Keratinocyte (primary cell): ENCODE measurements around the gene TMEM19. TPM values are rescaled to one million over a fixed set of nuclear protein-coding genes. Genes with fewer than 3 reads are reported as not detected.

ENCODE experiments used
- DNase-seq: peaks from one replicate; pipeline ENCODE4 v3.0.0-alpha.2; 2011; ENCODE audit warnings: low read depth, missing footprints, low spot score
- FAIRE-seq: peaks from 2 replicates; lab custom pipeline; 2011; peaks lifted over from hg19 to GRCh38; lab: Jason Lieb, UNC
- H2AFZ ChIP-seq: 2 replicates; pipeline ENCODE4 v1.6.0; 2012; ENCODE audit warnings: low read length, control low read depth, inconsistent platforms; ENCODE audit not compliant: control insufficient read depth
- H3K27ac ChIP-seq: 2 replicates; pipeline ENCODE4 v1.5.1; 2011; ENCODE audit warnings: low read length; ENCODE audit not compliant: control insufficient read depth, insufficient read depth
- H3K27me3 ChIP-seq: 3 replicates; pipeline ENCODE4 v1.6.0; 2011; ENCODE audit warnings: low read length; ENCODE audit not compliant: control insufficient read depth, insufficient read depth; ENCODE audit errors: extremely low read depth
- H3K36me3 ChIP-seq, 2 experiments: 2 replicates in 1 of 2; 3 replicates in 1 of 2; pipeline ENCODE4 v1.5.1; 2011; ENCODE audit warnings: low read length in 2 of 2, mild to moderate bottlenecking in 1 of 2; ENCODE audit not compliant: control insufficient read depth in 2 of 2, insufficient read depth in 2 of 2; ENCODE audit errors: extremely low read depth in 1 of 2
- H3K4me1 ChIP-seq: 3 replicates; pipeline ENCODE4 v1.5.1; 2011; ENCODE audit warnings: low read length; ENCODE audit not compliant: control insufficient read depth, insufficient read depth; ENCODE audit errors: extremely low read depth
- H3K4me2 ChIP-seq: 3 replicates; pipeline ENCODE4 v1.6.0; 2011; ENCODE audit warnings: low read depth, low read length; ENCODE audit not compliant: control insufficient read depth, insufficient read depth; ENCODE audit errors: extremely low read depth
- H3K4me3 ChIP-seq, 3 experiments: fragments of 200-600 bp in 1 of 3; sonication (generic) in 1 of 3; 2 replicates in 2 of 3; 3 replicates in 1 of 3; pipeline ENCODE4 v1.5.1; 2011 to 2016; ENCODE audit warnings: low read length in 3 of 3, mild to moderate bottlenecking in 3 of 3, control low read depth in 2 of 3, inconsistent platforms in 1 of 3, low read depth in 1 of 3, mixed read lengths in 1 of 3, mixed run types in 1 of 3, moderate library complexity in 1 of 3; ENCODE audit not compliant: control insufficient read depth in 2 of 3, insufficient read depth in 2 of 3; ENCODE audit errors: extremely low read depth in 1 of 3
- H3K79me2 ChIP-seq: 2 replicates; pipeline ENCODE4 v1.6.0; 2012; ENCODE audit warnings: low read length; ENCODE audit not compliant: control insufficient read depth, insufficient read depth
- H3K9ac ChIP-seq: 3 replicates; pipeline ENCODE4 v1.6.0; 2011; ENCODE audit warnings: low read length; ENCODE audit not compliant: control insufficient read depth, insufficient read depth; ENCODE audit errors: extremely low read depth
- H3K9me1 ChIP-seq: 3 replicates; pipeline ENCODE4 v1.6.0; 2011; ENCODE audit warnings: low read length; ENCODE audit not compliant: control insufficient read depth, insufficient read depth; ENCODE audit errors: extremely low read depth
- H3K9me3 ChIP-seq: 2 replicates; pipeline ENCODE4 v1.5.1; 2012; ENCODE audit warnings: low read depth, low read length; ENCODE audit not compliant: control insufficient read depth
- H4K20me1 ChIP-seq: 3 replicates; pipeline ENCODE4 v1.6.0; 2011; ENCODE audit warnings: low read length; ENCODE audit not compliant: control insufficient read depth, insufficient read depth; ENCODE audit errors: extremely low read depth
- EZH2 ChIP-seq: IDR thresholded peaks from one replicate; pipeline ENCODE4 v1.6.1; 2012; ENCODE audit warnings: inconsistent platforms, mild to moderate bottlenecking, low read length, moderate library complexity
- dilution Hi-C: fragments of 300-500 bp; cut with MboI; formaldehyde crosslinking; loops from one replicate; pipeline ENCODE4 v1.7.0; 2020; ENCODE audit warnings: low sequenced_read_pairs; ENCODE audit not compliant: extremely low pct_ligation_motif_present
- polyA plus RNA-seq, 5 experiments: library from polyadenylated mRNA; depleted of rRNA in 3 of 5; stranded (reverse) in 3 of 5; stranded (forward) in 1 of 5; unstranded in 1 of 5; fragments of >200 nt; gene quantifications; 1 replicate in 1 of 5; 2 replicates in 3 of 5; 3 replicates in 1 of 5; pipeline versions ENCODE4 v1.2.1 to v1.2.3, GENCODE V29; 2011 to 2012; ENCODE audit warnings: missing spikeins in 2 of 5, low read depth in 1 of 5, low replicate concordance in 1 of 5
- TF ChIP-seq, protein P1 (sequence below), 3 experiments: IDR thresholded peaks in 1 of 3; conservative IDR thresholded peaks in 1 of 3; optimal IDR thresholded peaks in 1 of 3; 2 replicates in 2 of 3; 3 replicates in 1 of 3; pipeline versions ENCODE3 to v1.5.1; 2011; ENCODE audit warnings: low read length in 3 of 3, mild to moderate bottlenecking in 3 of 3, moderate library complexity in 2 of 3, control low read depth in 1 of 3, inconsistent platforms in 1 of 3; ENCODE audit not compliant: insufficient read depth in 2 of 3; ENCODE audit errors: extremely low read depth in 1 of 3

Gene TMEM19
- polyA plus RNA-seq, 1 donor (not counting 4 experiments of a cell fraction or from before 2014, with no cell fraction given) = 38.8 TPM

DNA sequence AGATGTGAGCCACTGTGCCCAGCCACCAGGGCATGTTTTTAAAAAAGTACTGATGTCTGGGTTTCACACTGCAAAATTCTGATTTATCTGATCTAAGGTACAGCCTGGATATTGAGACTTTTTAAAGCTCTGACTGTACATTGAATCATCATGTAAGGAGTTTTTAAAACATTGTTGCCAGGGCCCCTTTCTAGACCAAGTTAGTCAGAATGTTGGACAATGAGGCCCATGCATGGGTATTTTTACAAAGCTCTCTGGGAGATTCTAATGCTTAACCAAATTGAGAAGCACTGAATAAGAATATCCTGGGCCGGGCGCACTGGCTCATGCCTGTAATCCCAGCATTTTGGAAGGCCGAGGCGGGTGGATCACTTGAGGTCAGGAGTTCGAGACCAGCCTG is 16.7 kb downstream of the TMEM19 start:
- Histone ChIP-seq H3K36me3 (peaks cover 0 to 2% of the 10 kb centered on the region in 2 experiments), H3K27me3 (no peaks in the 10 kb centered on the region), H3K79me2 (no peaks in the 10 kb centered on the region), H3K4me1 (peaks cover 11% of the 10 kb centered on the region), H3K9ac (no peak overlapping the region), H4K20me1 (no peaks in the 10 kb centered on the region), H3K27ac (peak overlapping the region; percentile 54), H3K4me2 (no peak overlapping the region), H2AFZ (no peak overlapping the region), H3K9me1 (no peaks in the 10 kb centered on the region), H3K9me3 (no peaks in the 10 kb centered on the region), H3K4me3 (no peak overlapping the region)
- FAIRE-seq (no peak), DNase-seq (no peak)
- TF ChIP-seq, protein P1, sequence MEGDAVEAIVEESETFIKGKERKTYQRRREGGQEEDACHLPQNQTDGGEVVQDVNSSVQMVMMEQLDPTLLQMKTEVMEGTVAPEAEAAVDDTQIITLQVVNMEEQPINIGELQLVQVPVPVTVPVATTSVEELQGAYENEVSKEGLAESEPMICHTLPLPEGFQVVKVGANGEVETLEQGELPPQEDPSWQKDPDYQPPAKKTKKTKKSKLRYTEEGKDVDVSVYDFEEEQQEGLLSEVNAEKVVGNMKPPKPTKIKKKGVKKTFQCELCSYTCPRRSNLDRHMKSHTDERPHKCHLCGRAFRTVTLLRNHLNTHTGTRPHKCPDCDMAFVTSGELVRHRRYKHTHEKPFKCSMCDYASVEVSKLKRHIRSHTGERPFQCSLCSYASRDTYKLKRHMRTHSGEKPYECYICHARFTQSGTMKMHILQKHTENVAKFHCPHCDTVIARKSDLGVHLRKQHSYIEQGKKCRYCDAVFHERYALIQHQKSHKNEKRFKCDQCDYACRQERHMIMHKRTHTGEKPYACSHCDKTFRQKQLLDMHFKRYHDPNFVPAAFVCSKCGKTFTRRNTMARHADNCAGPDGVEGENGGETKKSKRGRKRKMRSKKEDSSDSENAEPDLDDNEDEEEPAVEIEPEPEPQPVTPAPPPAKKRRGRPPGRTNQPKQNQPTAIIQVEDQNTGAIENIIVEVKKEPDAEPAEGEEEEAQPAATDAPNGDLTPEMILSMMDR (optimal IDR thresholded peaks at IDR 0.05 in 1 of 3, IDR thresholded peaks at IDR 0.05 in 1 of 3, conservative IDR thresholded peaks at IDR 0.05 in 1 of 3; ENCODE audit: extremely low read depth in 1 of 3, insufficient read depth in 2 of 3, low read length in 3 of 3) = no peak
- no peak for TF ChIP-seq EZH2
- dilution Hi-C loops = no loop called here

DNA sequence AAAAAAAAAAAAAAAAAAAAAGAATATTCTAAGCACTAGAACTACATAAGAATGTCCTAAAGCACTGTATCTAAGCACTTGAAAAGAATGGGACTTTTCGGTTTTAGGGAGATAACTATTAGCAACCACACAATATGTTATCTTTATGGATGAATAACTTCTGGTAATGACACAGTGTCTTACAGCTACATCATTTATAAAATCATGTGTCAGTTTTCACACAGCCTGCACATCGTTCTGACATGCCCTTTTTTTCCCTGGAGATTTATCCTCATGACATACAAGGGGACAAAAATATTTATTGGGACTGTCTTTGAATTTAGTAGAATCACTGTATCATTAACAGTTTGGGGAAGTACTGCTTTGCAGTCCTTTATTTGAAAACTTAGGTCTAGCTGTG is 17.3 kb downstream of the TMEM19 start:
- FAIRE-seq (no peak), DNase-seq (no peak)
- Histone ChIP-seq H3K36me3 (peaks cover 0 to 2% of the 10 kb centered on the region in 2 experiments), H4K20me1 (no peaks in the 10 kb centered on the region), H3K27ac (no peak overlapping the region), H3K9me3 (no peaks in the 10 kb centered on the region), H2AFZ (no peak overlapping the region), H3K4me3 (no peak overlapping the region), H3K9ac (no peak overlapping the region), H3K79me2 (no peaks in the 10 kb centered on the region), H3K27me3 (no peaks in the 10 kb centered on the region), H3K4me2 (no peak overlapping the region), H3K4me1 (peaks cover 15% of the 10 kb centered on the region), H3K9me1 (no peaks in the 10 kb centered on the region)
- dilution Hi-C loops = no loop called here
- TF ChIP-seq, protein P1 (optimal IDR thresholded peaks at IDR 0.05 in 1 of 3, IDR thresholded peaks at IDR 0.05 in 1 of 3, conservative IDR thresholded peaks at IDR 0.05 in 1 of 3; ENCODE audit: extremely low read depth in 1 of 3, insufficient read depth in 2 of 3, low read length in 3 of 3) = no peak
- no peak for TF ChIP-seq EZH2
